ENCODE measurements around the gene SLC27A5. TPM values are rescaled to one million over a fixed set of nuclear protein-coding genes. Genes with fewer than 3 reads are reported as not detected.

SLC27A5 gene
- polyA plus RNA-seq, 1 of the 3 experiments (the other 2 are of a cell fraction): 57.3 TPM

- CTCF ChIA-PET: interaction anchor here (0.8 to 1.4 kb wide), 2 partner anchors 12 to 35 kb away, joined by 3 to 4 read pairs; no protein-coding TSS in a partner anchor
- no peaks in the 10 kb centered on the region for H3K9me3 ChIP-seq
- DNase-seq: no peak
- WGBS (ENCODE audit: low lambda C conversion rate): 95% methylated on average over 2 of the region's 2 CpGs
- no peaks in the 10 kb centered on the region for H3K79me2 ChIP-seq (ENCODE audit: insufficient read depth)
- H3K4me1 ChIP-seq (ENCODE audit: control insufficient read depth in 1 of 2, insufficient read depth in 2 of 2, low read depth in 1 of 2, low read length in 1 of 2): no peaks in the 10 kb centered on the region
- H4K20me1 ChIP-seq (ENCODE audit: insufficient read depth): no peaks in the 10 kb centered on the region
- no peak overlapping the region for H3K9ac ChIP-seq
- no peak overlapping the region for H3K27ac ChIP-seq (ENCODE audit: low read depth in 2 of 2, low read length in 1 of 2)
- no peaks in the 10 kb centered on the region for H3F3A ChIP-seq (replicated peaks; ENCODE audit: insufficient read depth)
- no peaks in the 10 kb centered on the region for H3K27me3 ChIP-seq (ENCODE audit: insufficient read depth)
- TF ChIP-seq JUND (IDR thresholded peaks at IDR 0.05) (no peak), TAF1 (IDR thresholded peaks at IDR 0.05; ENCODE audit: borderline replicate concordance, low read depth, low read length) (no peak), MEF2A (IDR thresholded peaks at IDR 0.05; ENCODE audit: borderline replicate concordance, low read depth) (no peak), ZBTB33 (IDR thresholded peaks at IDR 0.05; ENCODE audit: borderline replicate concordance, low read depth) (no peak), POLR2AphosphoS5 (IDR thresholded peaks at IDR 0.05; ENCODE audit: low read depth, low read length) (no peak), SIN3A (IDR thresholded peaks at IDR 0.05; ENCODE audit: borderline replicate concordance, low read depth, low read length) (no peak)
- no peaks in the 10 kb centered on the region for H3K9me2 ChIP-seq
- H2AFZ ChIP-seq (ENCODE audit: low read depth): no peak overlapping the region
- POLR2A ChIA-PET: no interaction called here
- H3K36me3 ChIP-seq (replicated peaks in 1 of 2; ENCODE audit: control insufficient read depth in 1 of 2, insufficient read depth in 2 of 2, low read length in 1 of 2): peaks cover 0 to 17% of the 10 kb centered on the region in 2 experiments
- no peak overlapping the region for H3K4me2 ChIP-seq
- no peak overlapping the region for H3K4me3 ChIP-seq (ENCODE audit: low read depth in 2 of 2, low read length in 1 of 2)
Measured at GRCh38 chr19:58483776-58484175, 28.0 kb downstream of the SLC27A5 start.

- ChIA-PET CTCF (no interaction called here), POLR2A (no interaction called here)
- 91% methylated on average over 6 of the region's 7 CpGs for WGBS (ENCODE audit: low lambda C conversion rate)
- peaks cover 0 to 7% of the 10 kb centered on the region in 2 experiments; a peak in 1 of 4 replicates for H3K4me1 ChIP-seq (ENCODE audit: control insufficient read depth in 1 of 2, insufficient read depth in 2 of 2, low read depth in 1 of 2, low read length in 1 of 2)
- H3K4me2 ChIP-seq: no peak overlapping the region
- no peaks in the 10 kb centered on the region for H3K9me2 ChIP-seq
- no peak overlapping the region for H3K4me3 ChIP-seq (ENCODE audit: low read depth in 2 of 2, low read length in 1 of 2)
- TF ChIP-seq TAF1 (IDR thresholded peaks at IDR 0.05; ENCODE audit: borderline replicate concordance, low read depth, low read length): no peak
- no peak for TF ChIP-seq RFX5 (IDR thresholded peaks at IDR 0.05; ENCODE audit: low read length)
- TF ChIP-seq MXI1 (IDR thresholded peaks at IDR 0.05; ENCODE audit: low read depth, low read length): no peak
- TF ChIP-seq FOXJ3 (CRISPR knock-in tag; IDR thresholded peaks at IDR 0.05): no peak
- TF ChIP-seq FOXM1 (IDR thresholded peaks at IDR 0.05; ENCODE audit: low read depth): no peak
- no peak for TF ChIP-seq GATA2 (CRISPR knock-in tag; IDR thresholded peaks at IDR 0.05)
- no peak for TF ChIP-seq NRF1 (IDR thresholded peaks at IDR 0.05; ENCODE audit: low read depth, low read length)
- TF ChIP-seq ELF1 (IDR thresholded peaks at IDR 0.05): no peak
- TF ChIP-seq SIN3A (IDR thresholded peaks at IDR 0.05; ENCODE audit: borderline replicate concordance, low read depth, low read length): no peak
- no peak for TF ChIP-seq SMC3 (IDR thresholded peaks at IDR 0.05; ENCODE audit: low read depth, low read length)
- no peak for TF ChIP-seq TEAD4 (IDR thresholded peaks at IDR 0.05; ENCODE audit: borderline replicate concordance, insufficient read depth)
- no peak for TF ChIP-seq YY1 (IDR thresholded peaks at IDR 0.05; ENCODE audit: low read depth)
- no peak for TF ChIP-seq RXRA (IDR thresholded peaks at IDR 0.05; ENCODE audit: borderline replicate concordance, low read depth)
- TF ChIP-seq POLR2AphosphoS5 (IDR thresholded peaks at IDR 0.05; ENCODE audit: low read depth, low read length): no peak
- TF ChIP-seq EZH2phosphoT487 (IDR thresholded peaks at IDR 0.05; ENCODE audit: borderline replicate concordance, low read depth): no peak
- no peak for TF ChIP-seq JUND (IDR thresholded peaks at IDR 0.05)
- TF ChIP-seq CHD2 (IDR thresholded peaks at IDR 0.05; ENCODE audit: low read length, partially characterized antibody): no peak
- TF ChIP-seq FOSL2 (IDR thresholded peaks at IDR 0.05; ENCODE audit: borderline replicate concordance, low read depth): no peak
- TF ChIP-seq ZBTB33 (IDR thresholded peaks at IDR 0.05; ENCODE audit: borderline replicate concordance, low read depth): no peak
- TF ChIP-seq IRF3 (IDR thresholded peaks at IDR 0.05; ENCODE audit: low read depth, low read length): no peak
- H4K20me1 ChIP-seq (ENCODE audit: insufficient read depth): no peaks in the 10 kb centered on the region
- no peak overlapping the region for H3K27ac ChIP-seq (ENCODE audit: low read depth in 2 of 2, low read length in 1 of 2)
- H2AFZ ChIP-seq (ENCODE audit: low read depth): no peak overlapping the region
- H3K79me2 ChIP-seq (ENCODE audit: insufficient read depth): no peaks in the 10 kb centered on the region
- H3K9me3 ChIP-seq: no peaks in the 10 kb centered on the region
- H3K9ac ChIP-seq: no peak overlapping the region
- no peaks in the 10 kb centered on the region for H3F3A ChIP-seq (replicated peaks; ENCODE audit: insufficient read depth)
- DNase-seq: no peak
- H3K27me3 ChIP-seq (ENCODE audit: insufficient read depth): no peaks in the 10 kb centered on the region
- peaks cover 0 to 17% of the 10 kb centered on the region in 2 experiments for H3K36me3 ChIP-seq (replicated peaks in 1 of 2; ENCODE audit: control insufficient read depth in 1 of 2, insufficient read depth in 2 of 2, low read length in 1 of 2)
Measured at GRCh38 chr19:58482372-58482771, 29.4 kb downstream of the SLC27A5 start.

Measured in SK-N-SH (cell line).